Measurements from ENCODE around the gene MXD4.
A peak's percentile ranks its signal among the peaks of the same experiment; 100 is the strongest.

MXD4 gene, protein sequence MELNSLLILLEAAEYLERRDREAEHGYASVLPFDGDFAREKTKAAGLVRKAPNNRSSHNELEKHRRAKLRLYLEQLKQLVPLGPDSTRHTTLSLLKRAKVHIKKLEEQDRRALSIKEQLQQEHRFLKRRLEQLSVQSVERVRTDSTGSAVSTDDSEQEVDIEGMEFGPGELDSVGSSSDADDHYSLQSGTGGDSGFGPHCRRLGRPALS

DNA sequence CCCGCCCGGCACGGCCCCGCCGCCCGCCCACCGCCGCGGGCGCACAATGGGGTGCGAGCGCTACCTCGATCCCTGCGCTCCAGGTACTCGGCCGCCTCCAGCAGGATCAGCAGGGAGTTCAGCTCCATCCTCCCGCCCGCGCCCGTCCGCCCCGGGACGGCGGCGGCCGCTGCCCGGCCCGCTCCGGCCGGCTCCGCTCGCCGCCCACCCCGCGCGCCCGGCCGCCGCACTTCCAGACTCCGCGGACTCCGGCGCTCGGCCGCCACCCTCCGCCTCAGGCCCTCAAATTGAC is at the start of gene MXD4:
MXD4 (minus strand) TSS at position 257 of the 292 bp plus-strand sequence; CDS start at position 128, 129 bp downstream.
- peak in 1 of 4 experiments; percentile 3 for DNase-seq (ENCODE audit: low read depth in 4 of 4, low spot score in 1 of 4)

DNA sequence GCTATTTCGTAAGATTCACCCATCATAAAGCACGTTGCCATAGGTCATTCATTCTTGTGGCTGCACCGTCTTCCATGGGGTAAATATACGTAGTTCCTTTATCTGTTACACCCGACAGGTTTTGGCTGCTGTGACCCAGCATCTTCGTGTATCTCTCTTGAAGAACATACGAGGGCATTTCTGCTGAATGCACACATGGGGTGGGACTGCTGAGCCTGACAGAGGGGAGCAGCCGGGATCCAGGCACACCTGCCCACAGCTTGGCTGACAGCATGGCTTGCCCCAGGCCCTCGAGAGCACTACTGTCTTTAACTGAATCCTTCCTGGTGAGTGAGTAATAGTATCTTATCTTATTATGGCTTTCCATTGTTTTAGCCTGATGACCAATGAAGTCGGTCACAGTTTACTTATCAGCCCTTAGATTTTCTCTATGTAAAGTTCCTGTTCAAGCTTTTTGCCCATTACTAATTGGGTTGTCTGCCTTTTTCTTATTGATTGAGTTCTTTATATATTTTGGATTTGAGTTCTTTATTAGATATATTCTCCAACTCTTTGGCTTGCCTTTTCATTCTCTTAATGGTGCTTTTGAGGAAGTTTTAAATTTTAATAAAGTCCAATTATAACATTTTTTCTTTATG is 45.0 kb upstream of the MXD4 start:
- DNase-seq (ENCODE audit: low read depth in 4 of 4, low spot score in 1 of 4): no peak

DNA sequence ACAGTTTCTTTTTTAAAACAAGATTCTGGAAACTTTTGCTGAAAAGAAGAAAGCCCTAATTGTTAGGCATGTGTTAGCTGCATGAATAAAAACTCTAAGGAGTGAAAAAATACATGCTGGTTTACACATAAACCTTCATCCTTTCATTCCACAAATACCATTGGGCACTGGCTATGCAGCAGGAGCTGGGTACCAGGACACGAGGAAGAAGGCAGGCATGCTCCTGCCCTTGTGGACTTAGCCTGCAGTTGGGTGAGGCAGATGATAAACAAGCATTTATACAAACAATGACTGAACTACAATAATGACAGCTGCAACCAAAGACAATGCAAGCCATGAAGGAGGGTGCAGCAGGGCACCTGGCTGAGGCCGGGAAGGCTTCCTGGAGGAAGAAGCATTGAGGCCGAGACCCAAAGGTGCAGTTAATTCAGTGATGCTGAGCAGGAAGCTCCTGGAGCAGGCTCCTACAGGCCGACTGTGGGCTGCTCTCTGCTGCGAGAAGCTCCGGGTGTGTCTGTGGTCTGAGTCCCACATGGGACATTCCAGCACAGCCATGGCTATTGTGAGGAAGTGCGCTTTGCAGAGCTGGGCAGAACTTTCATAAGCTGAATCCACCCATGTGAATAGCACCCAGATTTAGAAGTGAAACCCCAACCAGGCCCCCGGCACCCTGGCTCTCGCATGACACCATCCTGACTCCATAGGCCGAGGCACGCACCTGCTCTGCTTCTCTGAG is 44.0 kb upstream of the MXD4 start:
- no peak for DNase-seq (ENCODE audit: low read depth in 4 of 4, low spot score in 1 of 4)

DNA sequence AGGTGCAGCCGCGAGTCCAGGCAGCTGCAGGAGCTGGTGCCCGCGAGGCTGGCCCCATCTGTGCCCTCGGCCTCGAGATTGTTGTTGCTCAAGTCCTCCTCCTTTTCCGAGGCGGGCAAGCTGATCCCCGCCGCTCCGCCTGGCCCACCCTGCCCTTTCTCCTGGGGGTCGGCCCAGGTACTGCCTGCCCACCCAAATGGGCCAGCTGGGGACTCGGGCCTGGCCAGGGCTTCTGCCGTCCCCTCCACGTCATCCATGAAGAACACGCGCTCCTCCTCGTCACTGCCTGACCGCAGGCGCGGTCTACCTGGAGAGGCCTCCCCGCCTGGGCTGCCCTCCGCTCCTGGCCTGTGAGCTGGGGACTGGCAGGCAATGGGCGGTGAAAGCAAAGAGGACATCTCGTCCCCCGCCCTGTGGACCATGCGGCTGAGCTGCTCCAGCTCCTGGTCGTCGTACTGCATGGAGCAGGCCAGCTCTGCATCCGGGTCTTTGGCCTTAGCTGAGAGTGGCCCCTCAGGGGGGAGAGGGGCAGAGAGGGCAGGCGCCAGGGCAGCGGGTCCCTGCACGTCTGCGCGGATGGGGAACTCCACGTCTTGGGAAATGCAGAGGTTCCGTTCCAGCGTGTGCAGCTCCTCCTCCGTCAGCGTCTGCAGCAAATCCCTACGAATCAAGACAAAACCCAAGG is 43.1 kb upstream of the MXD4 start:
- DNase-seq (ENCODE audit: low read depth in 4 of 4, low spot score in 1 of 4): no peak

DNA sequence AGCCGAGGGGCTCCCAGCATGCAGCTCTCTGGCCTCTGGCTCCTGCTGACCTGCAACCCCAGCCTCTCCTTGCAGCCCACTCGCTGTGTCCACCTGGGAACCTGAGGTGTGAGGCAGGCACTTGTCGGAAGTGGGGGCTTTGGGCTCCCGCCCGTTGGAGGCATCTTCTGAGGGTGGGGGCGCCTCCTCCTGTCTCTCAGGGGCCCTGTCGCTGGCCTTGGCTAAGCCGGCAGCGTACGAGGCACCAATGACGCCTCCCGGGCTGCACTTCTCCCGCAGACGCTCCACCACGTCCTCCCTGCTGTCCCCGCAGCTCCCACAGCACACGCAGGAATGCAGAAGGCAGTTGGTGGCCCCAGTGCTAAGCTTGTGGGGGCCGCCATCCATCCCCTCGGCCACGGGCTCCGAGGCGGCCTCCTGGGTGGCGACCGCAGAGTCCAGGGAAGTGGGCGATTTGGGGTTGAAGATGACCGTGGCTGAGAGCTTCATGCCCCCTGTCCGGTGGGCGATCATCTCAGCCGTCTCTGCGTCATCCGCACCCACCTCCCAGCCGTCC is 42.5 kb upstream of the MXD4 start:
- no peak for DNase-seq (ENCODE audit: low read depth in 4 of 4, low spot score in 1 of 4)

DNA sequence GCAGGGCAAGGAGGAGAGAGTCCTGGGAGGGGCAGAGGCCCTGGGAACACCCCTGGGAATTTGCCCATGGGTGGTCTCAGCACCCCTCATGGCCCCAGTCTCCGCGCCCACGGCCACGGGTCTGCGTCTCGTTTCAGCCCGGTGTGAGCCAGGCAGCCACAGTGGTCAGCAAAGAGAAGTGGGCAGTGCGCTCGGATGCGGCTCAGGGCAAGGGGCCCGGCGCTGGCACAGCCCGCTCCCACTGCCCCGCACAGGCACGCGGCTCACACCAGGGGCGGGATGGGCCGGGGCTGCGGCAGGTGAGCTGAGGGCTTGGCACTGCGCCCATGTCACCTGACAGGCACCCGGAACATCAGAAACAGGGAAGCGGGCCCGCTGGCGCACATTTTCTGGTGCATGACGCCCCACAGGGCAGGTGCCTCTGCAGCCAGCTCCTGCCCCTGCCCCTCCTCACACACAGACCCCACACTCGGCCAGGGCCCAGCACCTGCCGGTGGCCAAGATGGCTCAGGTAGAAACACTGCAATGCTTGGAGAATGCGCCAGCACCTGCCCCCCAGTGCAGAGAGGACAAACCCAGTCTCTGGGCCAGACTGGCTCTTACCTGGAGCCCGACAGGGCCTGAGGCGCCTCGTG is 41.9 kb upstream of the MXD4 start:
- DNase-seq (ENCODE audit: low read depth in 4 of 4, low spot score in 1 of 4): no peak

DNA sequence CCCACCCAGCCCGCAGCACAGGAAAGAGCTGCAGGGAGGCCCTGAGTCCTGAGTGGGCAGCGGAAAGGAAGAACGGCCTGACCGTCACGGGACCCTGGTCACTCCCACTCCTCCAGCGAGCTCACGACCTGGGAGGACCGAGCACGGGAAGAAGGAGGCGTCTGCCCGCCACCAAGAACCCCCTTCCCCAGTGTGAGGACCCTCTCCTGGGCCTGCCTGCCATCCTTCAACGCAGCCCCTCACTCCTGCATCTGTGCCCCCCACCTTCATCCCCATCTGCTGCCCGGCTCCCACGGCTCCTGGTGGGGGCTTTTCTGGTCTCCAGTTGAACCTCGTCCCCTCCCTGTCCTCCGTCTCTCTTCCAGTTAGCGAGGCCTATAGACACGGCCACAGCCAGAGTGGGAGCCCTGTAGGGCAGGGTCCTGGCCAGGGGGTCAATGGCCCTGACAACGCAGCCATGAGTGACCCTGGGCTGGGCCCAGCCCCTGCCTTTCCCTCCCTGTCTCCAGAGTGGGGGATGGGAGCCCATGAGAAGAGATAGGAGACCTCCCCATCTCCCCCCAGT is 41.3 kb upstream of the MXD4 start:
- DNase-seq (ENCODE audit: low read depth in 4 of 4, low spot score in 1 of 4): no peak

DNA sequence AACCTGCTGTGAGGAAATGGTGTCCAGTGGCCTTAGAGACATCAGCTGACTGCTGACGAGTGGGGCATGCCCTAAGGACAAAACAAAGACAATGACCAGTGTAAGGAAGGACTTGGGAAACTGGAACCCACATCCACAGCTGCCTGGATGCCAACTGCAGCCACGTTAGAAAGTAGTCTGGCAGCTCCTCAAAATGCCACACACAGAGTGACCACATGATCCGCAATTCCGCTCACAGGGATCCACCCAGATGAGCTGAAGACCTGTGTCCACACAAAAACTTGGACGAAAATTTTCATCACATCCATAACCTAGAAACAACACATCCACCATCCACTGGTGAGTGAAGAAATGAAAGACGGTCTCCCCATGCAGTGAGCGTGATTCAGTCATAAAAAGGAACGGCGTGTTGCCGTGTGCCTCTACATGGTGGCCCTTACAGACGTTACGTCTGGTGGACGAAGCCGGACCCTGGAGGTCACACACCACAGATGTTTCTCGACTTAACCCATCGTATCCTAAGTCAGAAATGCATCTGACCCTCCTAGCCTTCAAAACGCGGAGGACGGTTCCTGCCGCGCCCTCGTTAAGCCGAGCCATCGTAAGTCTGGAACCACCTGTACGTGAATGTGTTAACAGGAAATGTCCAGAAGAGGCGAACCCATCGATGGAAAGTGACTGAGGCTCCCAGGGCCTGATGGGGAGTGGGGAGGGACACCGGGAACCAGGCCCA is 40.6 kb upstream of the MXD4 start:
- DNase-seq (ENCODE audit: low read depth in 4 of 4, low spot score in 1 of 4): no peak

DNA sequence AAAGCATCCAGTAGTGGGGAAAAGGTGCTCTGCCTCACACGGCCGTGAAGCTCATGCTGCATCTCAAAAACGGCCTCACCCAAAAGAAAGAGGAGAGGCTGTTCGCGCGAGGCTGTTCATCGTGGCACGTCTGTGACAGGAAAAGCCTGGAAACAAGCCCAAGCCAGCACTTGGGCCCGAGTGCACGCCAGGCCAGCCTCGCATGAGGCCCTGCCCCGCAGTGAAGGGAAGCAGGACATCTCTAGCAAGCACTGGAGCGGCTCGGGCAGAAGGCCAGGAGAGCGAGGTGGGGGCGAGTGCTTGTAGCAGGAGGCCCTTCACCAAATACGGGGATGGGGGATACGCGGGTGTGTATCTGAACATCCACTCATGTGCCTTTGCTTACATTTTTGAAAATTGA is 39.9 kb upstream of the MXD4 start:
- DNase-seq (ENCODE audit: low read depth in 4 of 4, low spot score in 1 of 4): no peak

DNA sequence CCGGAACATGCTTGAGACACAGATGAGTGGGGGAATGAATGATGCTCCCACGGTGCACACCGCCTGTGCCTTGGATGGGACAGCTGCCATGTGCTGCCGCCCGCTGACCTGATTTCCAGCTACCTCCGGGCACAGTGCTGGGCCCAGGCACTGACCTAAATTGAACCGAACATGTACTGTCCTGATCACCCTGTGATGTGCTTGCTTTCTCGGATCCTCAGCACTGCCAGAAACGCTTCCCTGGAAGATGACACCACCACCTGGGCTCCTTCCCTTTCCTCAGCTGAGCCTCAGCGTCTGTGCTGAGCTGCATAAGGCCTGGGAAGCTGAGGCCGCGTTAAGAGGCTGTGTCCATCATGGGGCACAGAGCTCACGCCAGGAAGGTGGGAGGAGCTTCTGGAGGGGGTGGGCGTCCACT is 39.3 kb upstream of the MXD4 start:
- DNase-seq (ENCODE audit: low read depth in 4 of 4, low spot score in 1 of 4): no peak

DNA sequence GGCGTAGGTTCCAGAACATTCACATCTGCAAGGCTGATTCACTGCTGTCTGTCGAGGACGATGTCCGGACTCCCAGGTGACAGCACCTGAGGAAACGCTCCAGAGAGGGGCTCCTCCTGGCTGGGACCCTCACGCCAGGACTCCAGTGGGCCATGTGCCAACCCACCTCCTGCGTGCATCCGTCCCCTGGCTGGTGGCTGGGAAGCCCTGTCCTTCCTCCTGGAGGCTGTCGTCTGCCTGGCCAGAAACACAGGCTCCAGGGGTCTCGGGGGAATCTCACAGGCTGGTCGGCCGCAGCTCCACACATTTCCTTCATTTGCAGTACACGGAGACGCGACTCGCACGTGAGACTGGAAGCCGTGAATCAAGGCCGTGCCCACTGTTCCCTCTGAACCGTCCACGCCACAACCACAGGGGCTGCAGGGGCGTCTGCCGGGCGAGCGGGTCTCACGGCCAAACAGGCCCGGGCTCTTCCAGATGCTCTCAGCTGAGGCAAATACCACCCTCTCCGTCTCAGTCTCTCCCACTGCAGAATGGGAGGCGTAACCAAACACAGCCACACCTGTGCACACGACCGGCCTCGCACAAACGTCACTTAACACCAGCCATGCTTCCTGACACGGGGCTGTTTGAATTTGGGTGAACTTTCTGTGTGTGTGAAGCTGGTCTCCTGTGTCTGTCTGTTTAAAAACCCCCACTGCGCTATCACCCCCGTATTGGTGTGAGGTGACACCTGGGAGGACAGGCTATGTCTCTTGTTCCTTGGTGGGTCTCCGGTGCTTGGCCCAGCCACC is 38.7 kb upstream of the MXD4 start:
- DNase-seq (ENCODE audit: low read depth in 4 of 4, low spot score in 1 of 4): no peak

DNA sequence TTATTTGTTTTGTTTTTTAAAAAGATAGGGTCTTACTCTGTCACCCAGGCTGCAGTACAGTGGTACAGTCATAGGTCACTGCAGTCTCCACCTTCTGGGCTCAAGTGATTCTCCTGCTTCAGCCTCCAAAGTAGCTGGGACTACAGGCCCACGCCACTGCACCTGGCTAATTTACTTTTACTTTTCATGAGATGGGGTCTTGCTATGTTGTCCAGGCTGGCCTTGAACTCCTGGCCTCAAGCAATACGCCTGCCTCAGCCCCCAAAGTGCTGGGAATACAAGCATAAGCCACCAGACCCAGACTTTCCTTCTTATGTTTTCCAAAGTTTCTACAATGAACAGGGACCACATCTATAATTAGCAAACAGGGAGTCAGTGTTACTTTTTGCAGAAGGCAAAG is 37.9 kb upstream of the MXD4 start:
- no peak for DNase-seq (ENCODE audit: low read depth in 4 of 4, low spot score in 1 of 4)

DNA sequence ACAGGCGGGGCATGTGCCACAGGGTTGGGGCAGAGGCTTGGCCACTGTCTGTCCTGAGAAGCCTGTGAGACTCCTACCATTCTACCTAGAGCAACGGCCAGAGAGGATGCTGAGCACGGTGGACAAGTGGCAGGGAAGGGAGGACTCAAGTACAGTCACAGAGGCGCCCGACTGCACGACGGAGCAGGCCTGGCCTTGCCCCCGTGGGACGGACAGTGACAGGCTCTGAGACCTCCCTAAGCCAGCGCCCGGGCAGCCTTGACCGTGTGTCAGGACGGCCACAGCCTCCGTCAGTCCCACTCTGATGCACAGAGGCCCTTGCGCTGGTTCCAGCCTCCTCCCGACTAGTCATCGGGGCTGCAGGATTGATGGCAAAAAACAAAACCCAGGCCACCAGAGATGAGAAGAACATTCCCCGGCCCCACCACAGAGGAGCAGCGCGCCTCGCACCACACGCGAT is 36.7 kb upstream of the MXD4 start:
- DNase-seq (ENCODE audit: low read depth in 4 of 4, low spot score in 1 of 4): no peak

DNA sequence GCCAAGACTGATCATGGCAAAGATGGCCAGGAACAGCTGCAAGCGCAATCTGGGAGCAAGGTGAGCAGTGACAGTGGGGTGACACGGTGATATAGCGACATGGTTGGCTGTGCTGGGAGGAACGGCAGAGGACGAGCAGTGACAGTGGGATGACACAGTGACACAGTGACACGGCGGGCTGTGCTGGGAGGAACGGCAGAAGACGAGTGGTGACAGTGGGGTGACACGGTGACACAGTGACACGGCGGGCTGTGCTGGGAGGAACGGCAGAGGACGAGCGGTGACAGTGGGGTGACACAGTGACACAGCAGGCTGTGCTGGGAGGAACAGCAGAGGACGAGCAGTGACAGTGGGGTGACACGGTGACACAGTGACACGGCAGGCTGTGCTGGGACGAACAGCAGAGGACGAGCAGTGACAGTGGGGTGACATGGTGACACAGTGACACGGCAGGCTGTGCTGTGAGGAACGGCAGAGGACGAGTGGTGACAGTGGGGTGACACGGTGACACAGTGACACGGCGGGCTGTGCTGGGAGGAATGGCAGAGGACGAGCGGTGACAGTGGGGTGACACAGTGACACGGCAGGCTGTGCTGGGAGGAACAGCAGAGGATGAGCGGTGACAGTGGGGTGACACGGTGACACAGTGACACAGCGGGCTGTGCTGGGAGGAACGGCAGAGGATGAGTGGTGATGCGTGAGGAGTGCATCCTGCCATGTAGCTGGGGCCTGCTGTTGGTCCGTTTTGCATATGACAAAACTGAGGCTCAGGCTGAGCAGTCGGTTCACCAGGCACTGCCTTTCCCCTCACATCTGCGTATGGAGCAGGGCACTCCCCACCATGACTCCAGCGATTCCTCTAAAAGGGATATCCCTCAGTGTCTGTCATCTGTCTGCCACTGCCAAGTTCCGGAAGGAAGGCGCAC is 36.0 kb upstream of the MXD4 start:
- no peak for DNase-seq (ENCODE audit: low read depth in 4 of 4, low spot score in 1 of 4)

DNA sequence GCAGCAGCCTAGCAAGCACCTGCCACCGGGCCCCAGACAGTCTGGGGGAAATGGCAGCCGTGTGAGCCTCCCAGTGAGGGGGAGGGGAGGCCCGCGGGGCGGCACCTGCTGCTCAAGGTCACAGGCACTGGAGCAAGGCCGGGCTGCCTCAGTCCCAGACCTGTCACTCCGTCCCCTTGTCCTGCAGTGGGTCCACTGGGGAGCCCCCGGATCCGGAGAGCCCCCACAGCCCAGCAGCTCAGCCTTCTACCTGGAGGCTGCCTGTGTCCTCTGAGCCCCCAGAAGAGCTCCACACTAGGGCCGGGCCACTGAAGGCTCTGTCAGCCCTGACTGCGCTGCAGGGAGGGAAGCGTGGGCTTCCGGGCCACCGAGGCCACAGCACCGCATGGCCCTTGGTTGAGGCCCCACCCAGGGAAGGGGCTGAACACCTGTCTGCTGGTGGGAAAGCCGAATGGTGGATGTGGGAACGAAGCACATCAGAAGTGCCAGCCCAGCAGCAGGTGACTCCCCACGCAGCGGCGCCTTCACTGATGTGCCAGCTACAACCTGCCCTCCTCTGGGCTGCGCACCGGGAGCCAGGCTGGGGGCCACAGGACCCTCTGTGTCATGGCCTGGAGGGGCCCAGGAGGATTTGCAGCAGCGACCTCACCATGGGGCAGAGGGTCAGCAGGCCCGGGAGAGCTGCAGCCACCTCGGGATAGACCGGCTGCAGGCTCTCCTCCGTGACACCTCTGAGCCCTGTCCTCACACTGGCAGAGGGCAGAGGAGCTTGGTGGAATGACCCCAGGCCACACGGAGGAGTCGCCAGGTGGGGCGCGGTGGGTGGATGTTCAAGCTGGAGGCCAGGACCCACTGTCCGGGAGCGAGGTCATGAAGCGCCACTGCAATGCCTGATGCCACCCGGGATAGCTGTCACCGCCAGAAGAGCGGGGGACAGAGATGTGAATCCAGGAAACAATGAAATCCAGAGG is 35.0 kb upstream of the MXD4 start:
- no peak for DNase-seq (ENCODE audit: low read depth in 4 of 4, low spot score in 1 of 4)

DNA sequence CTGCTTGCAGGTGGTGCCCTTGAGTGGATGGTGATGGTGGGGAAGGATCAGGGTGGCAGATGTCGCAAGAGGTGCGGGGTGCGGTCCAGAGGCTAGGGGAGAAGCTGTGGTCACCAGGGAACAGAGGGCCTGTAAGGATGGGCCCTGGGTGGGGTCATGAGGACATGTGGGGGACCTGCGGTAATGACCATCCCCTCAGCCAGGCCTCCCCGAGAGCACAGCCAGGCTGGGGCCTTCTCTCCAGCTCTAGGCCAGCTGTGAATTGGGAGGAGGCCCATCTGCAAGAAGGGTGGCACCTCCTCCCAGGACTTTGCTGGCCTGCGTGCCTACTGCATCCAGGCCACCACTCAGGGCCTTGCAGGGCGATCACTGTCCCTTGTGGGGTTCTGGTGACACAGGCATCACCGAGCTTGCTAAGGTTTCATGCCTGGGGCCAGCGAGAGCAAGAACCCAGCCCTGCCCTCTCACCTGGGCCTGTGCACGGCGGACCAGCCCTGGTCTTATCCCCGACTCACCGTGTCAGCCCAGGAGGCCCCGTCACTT is 34.1 kb upstream of the MXD4 start:
- DNase-seq (ENCODE audit: low read depth in 4 of 4, low spot score in 1 of 4): no peak

DNA sequence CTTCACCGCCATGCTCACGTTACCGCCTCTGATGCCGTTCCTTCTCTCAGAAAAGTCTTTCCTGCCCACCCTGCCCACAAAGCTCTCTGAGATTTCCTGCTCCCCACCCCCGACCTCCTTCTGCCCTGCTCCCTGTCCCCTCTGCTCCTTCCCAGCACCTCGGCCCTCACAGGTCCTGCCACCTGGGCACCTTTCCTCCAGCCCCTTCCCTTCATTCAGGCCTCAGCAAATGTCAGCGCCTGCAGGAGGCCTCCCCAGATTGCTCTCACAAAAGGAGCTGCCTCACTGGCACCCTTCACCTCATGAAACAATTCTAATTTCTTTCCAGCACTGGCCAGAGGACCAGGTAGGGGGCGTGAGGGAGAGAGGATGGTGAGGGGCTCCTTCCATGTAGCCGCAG is 33.6 kb upstream of the MXD4 start:
- DNase-seq (ENCODE audit: low read depth in 4 of 4, low spot score in 1 of 4): no peak
